Measurements from ENCODE around the gene PFKM.

PFKM gene

GRCh38 chr12:48160046-48160445 lies 40.9 kb downstream of the PFKM start:
- Histone ChIP-seq H2BK5ac (ENCODE audit: low read depth, low read length, poor library complexity) (no peak overlapping the region), H2BK120ac (ENCODE audit: insufficient read depth, low read length, poor library complexity) (no peak overlapping the region), H3K4me3 (ENCODE audit: low read depth, low read length) (no peak overlapping the region), H4K12ac (ENCODE audit: low read depth, low read length) (no peak overlapping the region), H3K36me3 (ENCODE audit: control insufficient read depth in 1 of 2, insufficient read depth in 2 of 2, low read length in 2 of 2) (no peaks in the 10 kb centered on the region), H4K91ac (ENCODE audit: low read depth, low read length) (no peak overlapping the region), H3K27ac (ENCODE audit: low read depth, low read length) (no peak overlapping the region), H3K4ac (ENCODE audit: low read depth, low read length) (no peak overlapping the region), H2AK5ac (ENCODE audit: low read length) (no peak overlapping the region), H3K23ac (ENCODE audit: low read length) (no peak overlapping the region), H4K8ac (ENCODE audit: low read depth, low read length) (no peak overlapping the region), H2BK12ac (ENCODE audit: low read length) (no peak overlapping the region), H3K9ac (ENCODE audit: low read length) (no peak overlapping the region), H2AFZ (ENCODE audit: insufficient read depth, low read length, poor library complexity) (no peak overlapping the region), H3K14ac (ENCODE audit: low read length) (no peak overlapping the region), H3K79me1 (ENCODE audit: low read length) (peaks cover 5% of the 10 kb centered on the region), H3K4me2 (ENCODE audit: low read length) (no peak overlapping the region), H3K79me2 (ENCODE audit: control insufficient read depth, insufficient read depth, low read length, poor library complexity) (no peaks in the 10 kb centered on the region), H3K9me3 (ENCODE audit: insufficient read depth, low read depth, low read length) (no peaks in the 10 kb centered on the region), H3K4me1 (ENCODE audit: control insufficient read depth in 1 of 2, insufficient read depth in 2 of 2, low read length in 2 of 2) (peaks cover 0 to 6% of the 10 kb centered on the region in 2 experiments), H3K27me3 (ENCODE audit: insufficient read depth, low read length) (no peaks in the 10 kb centered on the region), H3K18ac (ENCODE audit: low read length) (no peak overlapping the region)
- DNase-seq = no peak
- WGBS (ENCODE audit: extremely low coverage, insufficient coverage, insufficient read length) = no CpG with 5 or more reads among the region's 5 CpGs

GRCh38 chr12:48160807-48161206 lies 41.6 kb downstream of the PFKM start:
- Histone ChIP-seq H3K18ac (ENCODE audit: low read length) (no peak overlapping the region), H3K4me3 (ENCODE audit: low read depth, low read length) (no peak overlapping the region), H3K14ac (ENCODE audit: low read length) (no peak overlapping the region), H3K4me2 (ENCODE audit: low read length) (no peak overlapping the region), H2AFZ (ENCODE audit: insufficient read depth, low read length, poor library complexity) (no peak overlapping the region), H2AK5ac (ENCODE audit: low read length) (no peak overlapping the region), H4K8ac (ENCODE audit: low read depth, low read length) (no peak overlapping the region), H3K27ac (ENCODE audit: low read depth, low read length) (no peak overlapping the region), H3K4me1 (ENCODE audit: control insufficient read depth in 1 of 2, insufficient read depth in 2 of 2, low read length in 2 of 2) (peaks cover 0 to 6% of the 10 kb centered on the region in 2 experiments), H3K9me3 (ENCODE audit: insufficient read depth, low read depth, low read length) (no peaks in the 10 kb centered on the region), H3K9ac (ENCODE audit: low read length) (no peak overlapping the region), H2BK120ac (ENCODE audit: insufficient read depth, low read length, poor library complexity) (no peak overlapping the region), H4K12ac (ENCODE audit: low read depth, low read length) (no peak overlapping the region), H4K91ac (ENCODE audit: low read depth, low read length) (no peak overlapping the region), H3K79me2 (ENCODE audit: control insufficient read depth, insufficient read depth, low read length, poor library complexity) (no peaks in the 10 kb centered on the region), H2BK12ac (ENCODE audit: low read length) (no peak overlapping the region), H3K4ac (ENCODE audit: low read depth, low read length) (no peak overlapping the region), H3K27me3 (ENCODE audit: insufficient read depth, low read length) (no peaks in the 10 kb centered on the region), H2BK5ac (ENCODE audit: low read depth, low read length, poor library complexity) (no peak overlapping the region), H3K23ac (ENCODE audit: low read length) (peak overlapping the region; percentile 69), H3K79me1 (ENCODE audit: low read length) (peaks cover 5% of the 10 kb centered on the region), H3K36me3 (ENCODE audit: control insufficient read depth in 1 of 2, insufficient read depth in 2 of 2, low read length in 2 of 2) (no peaks in the 10 kb centered on the region)
- DNase-seq = no peak
- no CpG with 5 or more reads among the region's 2 CpGs for WGBS (ENCODE audit: extremely low coverage, insufficient coverage, insufficient read length)

DNA sequence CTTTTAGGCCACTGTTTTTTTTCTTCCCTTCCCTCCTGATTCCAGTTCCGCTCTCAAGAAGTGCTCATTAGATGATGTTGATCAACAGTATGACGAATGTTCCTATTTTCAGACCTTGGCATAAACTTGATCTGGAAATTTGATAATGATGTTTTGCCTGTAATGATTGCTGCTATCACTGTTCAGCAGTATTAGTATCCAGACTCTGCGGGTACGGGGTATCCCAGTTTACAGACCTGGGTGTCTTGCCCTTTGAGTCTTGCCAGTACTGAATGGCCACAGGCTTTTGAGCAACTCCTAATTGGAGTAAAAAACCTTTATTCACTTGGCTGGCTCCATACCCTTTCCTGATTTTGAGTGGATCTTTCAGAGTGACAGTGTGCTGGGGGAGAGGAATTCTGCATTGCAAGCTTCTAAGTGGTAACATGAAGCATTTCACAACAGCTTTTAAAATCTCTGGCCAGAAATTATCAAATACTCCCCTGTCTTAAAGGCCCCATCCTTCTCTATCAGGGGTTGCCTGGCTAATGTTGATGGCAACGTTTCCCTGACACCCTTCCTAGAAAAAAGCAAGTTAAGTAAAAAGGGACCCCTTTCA lies 44.1 kb downstream of the PFKM start:
- Histone ChIP-seq H3K4me3 (ENCODE audit: low read depth, low read length) (no peak overlapping the region), H3K79me2 (ENCODE audit: control insufficient read depth, insufficient read depth, low read length, poor library complexity) (no peaks in the 10 kb centered on the region), H3K14ac (ENCODE audit: low read length) (no peak overlapping the region), H3K9me3 (ENCODE audit: insufficient read depth, low read depth, low read length) (no peaks in the 10 kb centered on the region), H3K36me3 (ENCODE audit: control insufficient read depth in 1 of 2, insufficient read depth in 2 of 2, low read length in 2 of 2) (no peaks in the 10 kb centered on the region), H4K8ac (ENCODE audit: low read depth, low read length) (no peak overlapping the region), H3K4me1 (ENCODE audit: control insufficient read depth in 1 of 2, insufficient read depth in 2 of 2, low read length in 2 of 2) (no peaks in the 10 kb centered on the region), H3K4ac (ENCODE audit: low read depth, low read length) (no peak overlapping the region), H3K79me1 (ENCODE audit: low read length) (no peaks in the 10 kb centered on the region), H3K18ac (ENCODE audit: low read length) (no peak overlapping the region), H2AFZ (ENCODE audit: insufficient read depth, low read length, poor library complexity) (no peak overlapping the region), H3K4me2 (ENCODE audit: low read length) (no peak overlapping the region), H3K27me3 (ENCODE audit: insufficient read depth, low read length) (no peaks in the 10 kb centered on the region), H2AK5ac (ENCODE audit: low read length) (no peak overlapping the region), H4K12ac (ENCODE audit: low read depth, low read length) (no peak overlapping the region), H3K9ac (ENCODE audit: low read length) (no peak overlapping the region), H4K91ac (ENCODE audit: low read depth, low read length) (no peak overlapping the region), H2BK12ac (ENCODE audit: low read length) (no peak overlapping the region), H3K27ac (ENCODE audit: low read depth, low read length) (no peak overlapping the region), H2BK5ac (ENCODE audit: low read depth, low read length, poor library complexity) (no peak overlapping the region), H2BK120ac (ENCODE audit: insufficient read depth, low read length, poor library complexity) (no peak overlapping the region), H3K23ac (ENCODE audit: low read length) (no peak overlapping the region)
- WGBS (ENCODE audit: extremely low coverage, insufficient coverage, insufficient read length) = no CpG with 5 or more reads among the region's 5 CpGs
- DNase-seq = no peak

DNA sequence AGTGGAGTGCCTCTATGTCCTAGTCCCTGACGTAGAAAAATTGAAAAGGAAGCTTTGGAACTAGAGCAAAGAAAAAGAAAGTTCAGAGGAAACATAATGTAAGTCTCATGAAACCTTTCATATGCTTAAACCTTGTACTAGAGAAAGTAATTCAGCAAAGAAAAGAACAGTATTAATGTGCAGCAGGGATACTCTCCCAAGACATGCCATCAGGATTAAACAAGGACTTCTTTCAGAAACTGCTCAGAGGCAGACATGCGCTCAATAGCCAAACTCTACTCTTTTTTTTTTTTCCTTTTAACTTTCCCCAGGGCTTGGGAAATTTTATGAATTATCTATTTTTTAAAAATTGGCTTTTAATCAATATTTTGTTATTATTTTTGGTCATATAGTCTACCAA lies 45.3 kb downstream of the PFKM start:
- Histone ChIP-seq H3K23ac (ENCODE audit: low read length) (no peak overlapping the region), H3K4me2 (ENCODE audit: low read length) (no peak overlapping the region), H3K9ac (ENCODE audit: low read length) (no peak overlapping the region), H4K91ac (ENCODE audit: low read depth, low read length) (no peak overlapping the region), H3K79me2 (ENCODE audit: control insufficient read depth, insufficient read depth, low read length, poor library complexity) (no peaks in the 10 kb centered on the region), H2AFZ (ENCODE audit: insufficient read depth, low read length, poor library complexity) (no peak overlapping the region), H2BK12ac (ENCODE audit: low read length) (no peak overlapping the region), H3K79me1 (ENCODE audit: low read length) (no peaks in the 10 kb centered on the region), H3K4me3 (ENCODE audit: low read depth, low read length) (no peak overlapping the region), H4K12ac (ENCODE audit: low read depth, low read length) (no peak overlapping the region), H4K8ac (ENCODE audit: low read depth, low read length) (no peak overlapping the region), H3K4me1 (ENCODE audit: control insufficient read depth in 1 of 2, insufficient read depth in 2 of 2, low read length in 2 of 2) (no peaks in the 10 kb centered on the region), H3K4ac (ENCODE audit: low read depth, low read length) (no peak overlapping the region), H2BK5ac (ENCODE audit: low read depth, low read length, poor library complexity) (no peak overlapping the region), H2AK5ac (ENCODE audit: low read length) (no peak overlapping the region), H3K14ac (ENCODE audit: low read length) (no peak overlapping the region), H3K18ac (ENCODE audit: low read length) (no peak overlapping the region), H3K27ac (ENCODE audit: low read depth, low read length) (no peak overlapping the region), H3K36me3 (ENCODE audit: control insufficient read depth in 1 of 2, insufficient read depth in 2 of 2, low read length in 2 of 2) (no peaks in the 10 kb centered on the region), H3K9me3 (ENCODE audit: insufficient read depth, low read depth, low read length) (no peaks in the 10 kb centered on the region), H2BK120ac (ENCODE audit: insufficient read depth, low read length, poor library complexity) (no peak overlapping the region), H3K27me3 (ENCODE audit: insufficient read depth, low read length) (no peaks in the 10 kb centered on the region)
- no peak for DNase-seq
- WGBS (ENCODE audit: extremely low coverage, insufficient coverage, insufficient read length) = no CpG with 5 or more reads among the region's 2 CpGs

Data from trophoblast cell (in vitro differentiated cells and primary cell).